ENCODE results near the gene UBL5. TPM values are rescaled to one million over a fixed set of nuclear protein-coding genes. Genes with fewer than 3 reads are reported as not detected.

UBL5 gene
- total and polyA plus RNA-seq, 10 of the 15 experiments (the other 5 are each of a cell fraction or from before 2014, with no cell fraction given), result 297 to 897 (median 711) TPM

DNA sequence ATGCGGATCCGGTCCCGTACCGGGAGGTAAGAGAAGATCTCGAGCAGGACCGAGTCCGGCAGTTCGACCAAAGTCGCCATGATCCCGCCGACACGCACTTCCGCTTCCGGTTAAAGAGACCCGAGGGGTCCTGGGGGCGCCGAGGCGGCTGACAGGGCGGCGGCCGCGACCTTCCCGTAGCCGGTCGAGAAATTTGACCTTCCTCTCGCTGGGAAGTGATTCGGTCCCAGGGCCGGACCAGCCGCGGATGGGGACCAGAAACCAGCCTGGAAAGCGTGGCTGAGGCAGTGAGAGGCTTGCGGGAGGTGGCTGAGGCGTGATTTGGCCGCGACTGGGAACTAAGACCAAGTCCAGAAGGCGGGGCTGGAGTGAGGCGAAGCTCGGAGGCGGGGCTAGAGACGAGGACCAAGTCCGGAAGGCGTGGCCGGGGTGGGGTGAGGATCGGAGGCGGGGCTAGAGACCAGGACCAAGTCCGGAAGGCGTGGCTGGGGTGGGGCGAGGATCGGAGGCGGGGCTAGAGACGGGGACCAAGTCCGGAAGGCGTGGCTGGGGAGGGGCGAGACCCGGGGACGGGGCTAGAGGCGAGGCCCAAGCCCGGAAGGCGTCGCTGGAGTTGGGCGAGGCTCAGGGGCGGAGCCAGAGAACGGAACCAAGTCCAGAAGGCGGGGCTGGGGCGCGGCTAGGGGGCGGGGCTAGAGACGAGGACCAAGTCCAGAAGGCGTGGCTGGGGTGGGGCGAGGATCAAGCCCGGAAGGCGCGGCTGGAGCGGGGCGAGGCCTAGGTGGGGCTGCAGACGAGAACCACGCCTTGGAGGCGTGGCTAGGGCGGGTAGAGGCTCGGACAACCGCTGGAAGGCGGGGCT, 8.8 kb upstream of the UBL5 start, which contains the start of gene FBXL12 (continued):
- TF ChIP-seq, protein P1, sequence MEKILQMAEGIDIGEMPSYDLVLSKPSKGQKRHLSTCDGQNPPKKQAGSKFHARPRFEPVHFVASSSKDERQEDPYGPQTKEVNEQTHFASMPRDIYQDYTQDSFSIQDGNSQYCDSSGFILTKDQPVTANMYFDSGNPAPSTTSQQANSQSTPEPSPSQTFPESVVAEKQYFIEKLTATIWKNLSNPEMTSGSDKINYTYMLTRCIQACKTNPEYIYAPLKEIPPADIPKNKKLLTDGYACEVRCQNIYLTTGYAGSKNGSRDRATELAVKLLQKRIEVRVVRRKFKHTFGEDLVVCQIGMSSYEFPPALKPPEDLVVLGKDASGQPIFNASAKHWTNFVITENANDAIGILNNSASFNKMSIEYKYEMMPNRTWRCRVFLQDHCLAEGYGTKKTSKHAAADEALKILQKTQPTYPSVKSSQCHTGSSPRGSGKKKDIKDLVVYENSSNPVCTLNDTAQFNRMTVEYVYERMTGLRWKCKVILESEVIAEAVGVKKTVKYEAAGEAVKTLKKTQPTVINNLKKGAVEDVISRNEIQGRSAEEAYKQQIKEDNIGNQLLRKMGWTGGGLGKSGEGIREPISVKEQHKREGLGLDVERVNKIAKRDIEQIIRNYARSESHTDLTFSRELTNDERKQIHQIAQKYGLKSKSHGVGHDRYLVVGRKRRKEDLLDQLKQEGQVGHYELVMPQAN (conservative IDR thresholded peaks at IDR 0.05), result peak; percentile 81
- TF ChIP-seq NR2C2 (IDR thresholded peaks at IDR 0.05; ENCODE audit: borderline replicate concordance, control insufficient read depth, insufficient read length, low read depth) (no peak), SUPT20H (IDR thresholded peaks at IDR 0.05; ENCODE audit: borderline replicate concordance, control insufficient read depth, low read depth, low read length) (no peak), POLR2AphosphoS2 (IDR thresholded peaks at IDR 0.05; ENCODE audit: low read depth, low read length) (peak; percentile 93), YBX1 (IDR thresholded peaks at IDR 0.05) (no peak), POLR2A (IDR thresholded peaks at IDR 0.05; ENCODE audit: low read depth, low read length) (peak; percentile 96), ZSCAN29 (IDR thresholded peaks at IDR 0.05) (no peak), RCOR1 (conservative IDR thresholded peaks at IDR 0.05; ENCODE audit: low read depth, low read length) (no peak), MEF2B (IDR thresholded peaks at IDR 0.05; ENCODE audit: partially characterized antibody, poor library complexity, severe bottlenecking) (peak; percentile 46), NFYA (IDR thresholded peaks at IDR 0.05; ENCODE audit: borderline replicate concordance, low read depth, low read length) (no peak), MYC (IDR thresholded peaks at IDR 0.05; ENCODE audit: insufficient read depth, insufficient read length, insufficient replicate concordance, low read length, severe bottlenecking) (no peak), TCF12 (IDR thresholded peaks at IDR 0.05; ENCODE audit: low read depth, low read length) (no peak)
- TF ChIP-seq, protein P2, sequence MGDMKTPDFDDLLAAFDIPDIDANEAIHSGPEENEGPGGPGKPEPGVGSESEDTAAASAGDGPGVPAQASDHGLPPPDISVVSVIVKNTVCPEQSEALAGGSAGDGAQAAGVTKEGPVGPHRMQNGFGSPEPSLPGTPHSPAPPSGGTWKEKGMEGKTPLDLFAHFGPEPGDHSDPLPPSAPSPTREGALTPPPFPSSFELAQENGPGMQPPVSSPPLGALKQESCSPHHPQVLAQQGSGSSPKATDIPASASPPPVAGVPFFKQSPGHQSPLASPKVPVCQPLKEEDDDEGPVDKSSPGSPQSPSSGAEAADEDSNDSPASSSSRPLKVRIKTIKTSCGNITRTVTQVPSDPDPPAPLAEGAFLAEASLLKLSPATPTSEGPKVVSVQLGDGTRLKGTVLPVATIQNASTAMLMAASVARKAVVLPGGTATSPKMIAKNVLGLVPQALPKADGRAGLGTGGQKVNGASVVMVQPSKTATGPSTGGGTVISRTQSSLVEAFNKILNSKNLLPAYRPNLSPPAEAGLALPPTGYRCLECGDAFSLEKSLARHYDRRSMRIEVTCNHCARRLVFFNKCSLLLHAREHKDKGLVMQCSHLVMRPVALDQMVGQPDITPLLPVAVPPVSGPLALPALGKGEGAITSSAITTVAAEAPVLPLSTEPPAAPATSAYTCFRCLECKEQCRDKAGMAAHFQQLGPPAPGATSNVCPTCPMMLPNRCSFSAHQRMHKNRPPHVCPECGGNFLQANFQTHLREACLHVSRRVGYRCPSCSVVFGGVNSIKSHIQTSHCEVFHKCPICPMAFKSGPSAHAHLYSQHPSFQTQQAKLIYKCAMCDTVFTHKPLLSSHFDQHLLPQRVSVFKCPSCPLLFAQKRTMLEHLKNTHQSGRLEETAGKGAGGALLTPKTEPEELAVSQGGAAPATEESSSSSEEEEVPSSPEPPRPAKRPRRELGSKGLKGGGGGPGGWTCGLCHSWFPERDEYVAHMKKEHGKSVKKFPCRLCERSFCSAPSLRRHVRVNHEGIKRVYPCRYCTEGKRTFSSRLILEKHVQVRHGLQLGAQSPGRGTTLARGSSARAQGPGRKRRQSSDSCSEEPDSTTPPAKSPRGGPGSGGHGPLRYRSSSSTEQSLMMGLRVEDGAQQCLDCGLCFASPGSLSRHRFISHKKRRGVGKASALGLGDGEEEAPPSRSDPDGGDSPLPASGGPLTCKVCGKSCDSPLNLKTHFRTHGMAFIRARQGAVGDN (IDR thresholded peaks at IDR 0.05), result 0 out of 2 replicates have a peak, but pooled peaks have one; percentile 38
- TF ChIP-seq, protein P3, sequence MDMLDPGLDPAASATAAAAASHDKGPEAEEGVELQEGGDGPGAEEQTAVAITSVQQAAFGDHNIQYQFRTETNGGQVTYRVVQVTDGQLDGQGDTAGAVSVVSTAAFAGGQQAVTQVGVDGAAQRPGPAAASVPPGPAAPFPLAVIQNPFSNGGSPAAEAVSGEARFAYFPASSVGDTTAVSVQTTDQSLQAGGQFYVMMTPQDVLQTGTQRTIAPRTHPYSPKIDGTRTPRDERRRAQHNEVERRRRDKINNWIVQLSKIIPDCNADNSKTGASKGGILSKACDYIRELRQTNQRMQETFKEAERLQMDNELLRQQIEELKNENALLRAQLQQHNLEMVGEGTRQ (IDR thresholded peaks at IDR 0.05; ENCODE audit: borderline replicate concordance, low read depth, low read length), result no peak
- TF ChIP-seq, protein P4, sequence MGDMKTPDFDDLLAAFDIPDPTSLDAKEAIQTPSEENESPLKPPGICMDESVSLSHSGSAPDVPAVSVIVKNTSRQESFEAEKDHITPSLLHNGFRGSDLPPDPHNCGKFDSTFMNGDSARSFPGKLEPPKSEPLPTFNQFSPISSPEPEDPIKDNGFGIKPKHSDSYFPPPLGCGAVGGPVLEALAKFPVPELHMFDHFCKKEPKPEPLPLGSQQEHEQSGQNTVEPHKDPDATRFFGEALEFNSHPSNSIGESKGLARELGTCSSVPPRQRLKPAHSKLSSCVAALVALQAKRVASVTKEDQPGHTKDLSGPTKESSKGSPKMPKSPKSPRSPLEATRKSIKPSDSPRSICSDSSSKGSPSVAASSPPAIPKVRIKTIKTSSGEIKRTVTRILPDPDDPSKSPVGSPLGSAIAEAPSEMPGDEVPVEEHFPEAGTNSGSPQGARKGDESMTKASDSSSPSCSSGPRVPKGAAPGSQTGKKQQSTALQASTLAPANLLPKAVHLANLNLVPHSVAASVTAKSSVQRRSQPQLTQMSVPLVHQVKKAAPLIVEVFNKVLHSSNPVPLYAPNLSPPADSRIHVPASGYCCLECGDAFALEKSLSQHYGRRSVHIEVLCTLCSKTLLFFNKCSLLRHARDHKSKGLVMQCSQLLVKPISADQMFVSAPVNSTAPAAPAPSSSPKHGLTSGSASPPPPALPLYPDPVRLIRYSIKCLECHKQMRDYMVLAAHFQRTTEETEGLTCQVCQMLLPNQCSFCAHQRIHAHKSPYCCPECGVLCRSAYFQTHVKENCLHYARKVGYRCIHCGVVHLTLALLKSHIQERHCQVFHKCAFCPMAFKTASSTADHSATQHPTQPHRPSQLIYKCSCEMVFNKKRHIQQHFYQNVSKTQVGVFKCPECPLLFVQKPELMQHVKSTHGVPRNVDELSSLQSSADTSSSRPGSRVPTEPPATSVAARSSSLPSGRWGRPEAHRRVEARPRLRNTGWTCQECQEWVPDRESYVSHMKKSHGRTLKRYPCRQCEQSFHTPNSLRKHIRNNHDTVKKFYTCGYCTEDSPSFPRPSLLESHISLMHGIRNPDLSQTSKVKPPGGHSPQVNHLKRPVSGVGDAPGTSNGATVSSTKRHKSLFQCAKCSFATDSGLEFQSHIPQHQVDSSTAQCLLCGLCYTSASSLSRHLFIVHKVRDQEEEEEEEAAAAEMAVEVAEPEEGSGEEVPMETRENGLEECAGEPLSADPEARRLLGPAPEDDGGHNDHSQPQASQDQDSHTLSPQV (IDR thresholded peaks at IDR 0.05), result no peak

Data from GM12878 (cell line).